PC-9 (cell line): Measurements from ENCODE around the gene HPD.

Experiments used
- CTCF ChIP-seq: fragments of 200-600 bp; sonication (generic); conservative IDR thresholded peaks from 2 replicates; pipeline ENCODE4 v1.6.1; 2017; ENCODE audit warnings: mixed run types, antibody characterized with exemption, mild to moderate bottlenecking, moderate library complexity
- EZH2 ChIP-seq: fragments of 200-600 bp; sonication (generic); IDR thresholded peaks from 2 replicates; pipeline ENCODE4 v1.8.0; 2017; ENCODE audit warnings: antibody characterized with exemption, low read depth

GRCh38 chr12:121899590-121899989 is 40.9 kb upstream of the HPD start:
- TF ChIP-seq CTCF (no peak), EZH2 (no peak)
